ENCODE measurements around the gene HADHA. TPM values are rescaled to one million over a fixed set of nuclear protein-coding genes. Genes with fewer than 3 reads are reported as not detected.

Gene HADHA
- total RNA-seq, 1 donor from 2014 or later, result 118 TPM

DNA sequence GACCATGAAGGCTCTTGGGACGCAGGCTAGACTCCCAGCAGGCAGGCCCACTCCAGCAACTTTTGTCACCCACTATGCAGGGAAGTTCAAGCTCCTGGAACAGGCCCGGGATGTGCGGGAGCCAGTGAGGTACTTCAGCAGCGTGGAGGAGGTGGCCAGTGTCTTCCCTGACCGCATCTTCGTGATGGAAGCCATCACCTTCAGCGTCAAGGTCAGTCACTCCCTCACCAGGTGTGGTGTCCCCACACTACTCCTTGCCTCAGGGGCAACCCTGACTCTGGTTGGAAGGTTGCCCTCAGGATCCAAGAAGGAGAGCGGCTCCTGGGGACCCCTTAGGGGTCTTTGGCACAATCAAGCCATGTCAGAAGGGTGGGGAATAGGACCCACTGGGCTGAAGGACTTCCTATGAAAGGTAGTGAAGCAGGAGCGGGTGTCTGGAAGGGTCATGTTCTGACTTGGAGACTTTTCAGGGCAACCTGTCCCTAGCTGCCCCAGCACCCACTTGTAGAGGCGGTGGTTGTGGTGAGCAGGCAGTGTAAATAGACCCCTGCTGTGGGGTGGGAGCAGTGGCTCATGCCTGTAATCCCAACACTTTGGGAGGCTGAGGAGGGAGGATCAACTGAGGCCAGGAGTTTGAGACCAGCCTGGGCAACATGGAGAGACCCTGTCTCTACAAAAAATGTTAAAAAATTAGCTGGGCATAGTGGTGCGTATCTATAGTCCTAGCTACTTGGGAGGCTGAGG lies 61.4 kb downstream of the HADHA start:
- H3K4me1 ChIP-seq, result peaks cover 5% of the 10 kb centered on the region
- no peaks in the 10 kb centered on the region for H3K36me3 ChIP-seq
- intact Hi-C loops (cut with DNase I), result no loop called here
- ATAC-seq (no peak), DNase-seq (no peak)
- no peaks in the 10 kb centered on the region for H3K27me3 ChIP-seq
- no peak overlapping the region for H3K27ac ChIP-seq
- H3K4me3 ChIP-seq, result no peak overlapping the region
- no peak for TF ChIP-seq CTCF (IDR thresholded peaks at IDR 0.05)
- H3K9me3 ChIP-seq, result no peaks in the 10 kb centered on the region

DNA sequence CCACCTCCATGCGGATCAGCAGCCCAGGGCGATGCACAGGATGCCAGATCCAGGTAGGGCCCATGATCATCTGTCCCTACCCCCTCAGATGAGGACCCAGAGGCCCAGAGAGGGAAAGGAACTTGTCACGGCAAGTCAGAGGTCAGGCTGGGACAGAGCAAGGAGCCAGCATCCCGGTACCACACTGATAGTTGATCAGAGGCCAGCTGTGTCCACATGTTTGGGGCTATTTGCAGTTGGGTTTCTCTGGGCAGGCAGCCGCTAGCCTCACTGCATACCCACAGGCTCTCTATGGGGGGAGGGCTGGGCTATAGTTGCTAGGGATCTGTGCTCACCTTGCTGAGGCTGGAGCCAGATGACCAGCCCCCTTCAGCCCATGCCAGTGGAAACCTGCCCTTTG lies 62.0 kb downstream of the HADHA start:
- no peaks in the 10 kb centered on the region for H3K9me3 ChIP-seq
- H3K27me3 ChIP-seq, result no peaks in the 10 kb centered on the region
- DNase-seq, result no peak
- no peak for ATAC-seq
- H3K36me3 ChIP-seq, result no peaks in the 10 kb centered on the region
- no peak for TF ChIP-seq CTCF (IDR thresholded peaks at IDR 0.05)
- no peak overlapping the region for H3K27ac ChIP-seq
- H3K4me3 ChIP-seq, result no peak overlapping the region
- intact Hi-C loops (cut with DNase I), result no loop called here
- peaks cover 5% of the 10 kb centered on the region for H3K4me1 ChIP-seq

DNA sequence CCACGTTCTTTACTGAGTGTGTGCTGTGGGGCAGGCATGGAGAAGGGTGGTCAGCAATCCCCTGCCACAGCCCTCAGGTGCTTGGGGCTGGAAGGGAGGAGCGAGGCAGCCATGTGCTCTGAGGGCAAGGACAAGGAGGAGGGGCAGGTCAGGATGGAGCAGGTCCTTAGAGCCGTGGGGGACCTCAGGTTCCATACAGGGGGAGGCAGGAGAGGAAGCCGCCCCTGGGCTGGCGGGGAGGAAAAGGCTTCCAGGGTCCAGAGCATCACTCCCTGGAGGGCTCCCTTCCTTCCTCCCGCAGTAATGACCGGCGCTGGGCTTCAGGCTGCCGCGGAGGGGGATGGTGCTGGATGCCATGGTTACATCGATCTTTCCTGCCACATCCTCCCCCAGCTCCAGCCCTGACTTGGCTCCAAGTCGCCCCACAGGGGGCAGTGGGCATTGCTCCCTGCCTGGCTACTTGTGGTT lies 65.0 kb downstream of the HADHA start:
- Histone ChIP-seq H3K9me3 (no peaks in the 10 kb centered on the region), H3K27ac (no peak overlapping the region), H3K27me3 (peaks cover 17% of the 10 kb centered on the region), H3K4me1 (peaks cover 5% of the 10 kb centered on the region), H3K36me3 (no peaks in the 10 kb centered on the region), H3K4me3 (peak overlapping the region; percentile 61)
- DNase-seq (no peak), ATAC-seq (no peak)
- TF ChIP-seq CTCF (IDR thresholded peaks at IDR 0.05), result no peak
- intact Hi-C loops (cut with DNase I), result no loop called here

DNA sequence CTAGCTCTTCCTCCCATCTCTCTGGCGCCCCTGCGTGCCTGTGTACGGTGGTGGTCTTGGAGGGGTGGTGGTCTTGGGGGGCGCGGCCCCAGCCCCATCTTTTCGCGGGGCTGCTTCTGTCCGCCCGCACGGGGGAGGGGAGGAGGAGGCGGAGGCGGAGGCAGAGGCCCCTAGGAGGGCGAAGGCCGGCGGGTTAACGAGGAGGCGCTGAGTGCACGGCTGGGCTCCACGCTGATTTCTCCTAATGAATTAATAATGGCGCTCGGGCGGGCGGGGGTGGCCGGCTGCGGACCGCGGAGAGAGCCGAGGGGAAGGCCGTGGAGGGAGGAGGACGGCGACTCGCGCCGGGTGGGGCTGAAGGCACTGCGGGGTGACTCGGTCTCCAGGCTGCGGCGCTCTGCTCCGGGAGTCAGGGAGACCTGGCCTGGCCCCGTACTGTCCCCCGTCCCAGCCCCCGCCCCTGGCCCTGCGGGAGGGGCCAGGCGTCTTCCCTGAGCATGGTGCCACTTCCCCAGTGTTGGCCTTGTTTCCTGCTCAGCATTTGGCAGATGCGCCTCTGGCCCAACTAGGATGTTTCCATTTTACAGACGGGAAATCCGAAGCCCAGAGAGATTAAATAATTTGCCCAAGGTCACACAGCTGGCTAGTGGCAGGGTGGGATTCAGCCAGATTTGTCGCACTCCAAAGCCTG lies 65.5 kb downstream of the HADHA start:
- no peak for TF ChIP-seq CTCF (IDR thresholded peaks at IDR 0.05)
- H3K27me3 ChIP-seq, result peaks cover 23% of the 10 kb centered on the region
- H3K9me3 ChIP-seq, result no peaks in the 10 kb centered on the region
- intact Hi-C loops (cut with DNase I), result no loop called here
- DNase-seq (no peak), ATAC-seq (peak; percentile 57)
- peaks cover 8% of the 10 kb centered on the region for H3K4me1 ChIP-seq
- H3K4me3 ChIP-seq, result peak overlapping the region; percentile 61
- no peaks in the 10 kb centered on the region for H3K36me3 ChIP-seq
- H3K27ac ChIP-seq, result peak overlapping the region; percentile 55

- no peak for ATAC-seq
Observed at GRCh38 chr2:26178246-26178645, 66.2 kb downstream of the HADHA start.

More at GRCh38 chr2:26178246-26178645, 66.2 kb downstream of the HADHA start:
- Histone ChIP-seq H3K9me3 (no peaks in the 10 kb centered on the region), H3K36me3 (no peaks in the 10 kb centered on the region), H3K27me3 (peaks cover 29% of the 10 kb centered on the region), H3K4me3 (peak overlapping the region; percentile 61), H3K27ac (no peak overlapping the region), H3K4me1 (peaks cover 11% of the 10 kb centered on the region)
- no peak for TF ChIP-seq CTCF (IDR thresholded peaks at IDR 0.05)
- no peak for DNase-seq
- intact Hi-C loops (cut with DNase I), result no loop called here

All from upper lobe of right lung (tissue), 1 donor.